Stimulated activated CD8-positive, alpha-beta memory T cell treated with anti-CD3 and anti-CD28 coated beads, Interleukin-4, amount 100 ng/mL, for 48 hours (primary cell): ENCODE measurements around the gene ABHD12.

Experiments used
- DNase-seq: peaks from one replicate; pipeline ENCODE4 v3.0.0-alpha.2; 2020

Gene ABHD12

DNA sequence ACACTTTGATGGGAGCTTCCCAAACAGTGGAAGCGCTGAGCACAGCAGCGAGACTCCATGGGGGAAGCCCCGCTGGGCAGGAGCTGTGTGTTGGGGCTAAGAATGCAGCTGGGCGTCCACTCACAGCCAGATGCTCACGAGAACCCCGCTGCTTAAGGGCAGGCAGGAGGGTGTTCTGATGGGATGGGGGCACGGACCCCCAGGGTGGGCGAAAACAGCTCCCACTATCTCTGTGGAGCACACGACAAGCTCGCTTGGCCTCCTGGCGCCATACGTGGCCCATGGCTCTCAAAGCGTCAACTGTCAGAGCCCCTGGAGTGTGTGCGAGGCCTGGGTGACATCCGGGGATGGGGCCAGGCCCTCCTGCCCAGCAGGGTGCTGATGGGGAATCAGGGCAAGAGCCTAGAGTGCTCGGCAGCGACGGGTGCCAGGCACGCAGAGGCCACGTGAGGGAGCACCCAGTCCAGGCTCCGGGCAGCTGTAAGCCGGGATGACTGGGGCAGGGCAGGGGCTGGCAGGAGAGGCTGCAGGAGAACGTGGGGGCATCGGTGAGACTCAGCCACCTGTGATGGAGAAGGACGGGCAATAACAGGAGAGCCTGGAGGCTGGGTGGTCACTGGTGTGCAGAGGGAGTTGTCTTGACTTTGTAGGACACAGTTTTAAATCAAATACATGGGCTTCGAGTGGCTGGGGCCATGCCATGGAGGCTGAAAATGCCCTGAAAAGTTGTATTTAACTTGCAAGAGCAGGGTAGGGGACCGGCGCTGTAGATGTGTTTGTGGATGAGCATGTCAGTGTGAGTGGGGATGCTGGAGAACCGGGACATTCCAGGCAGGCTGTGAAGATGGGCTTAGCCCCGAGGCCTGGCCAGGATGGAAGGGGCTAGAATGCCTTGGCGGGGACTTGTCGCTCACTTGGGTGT lies 115.5 kb downstream of the ABHD12 start:
- no peak for DNase-seq

DNA sequence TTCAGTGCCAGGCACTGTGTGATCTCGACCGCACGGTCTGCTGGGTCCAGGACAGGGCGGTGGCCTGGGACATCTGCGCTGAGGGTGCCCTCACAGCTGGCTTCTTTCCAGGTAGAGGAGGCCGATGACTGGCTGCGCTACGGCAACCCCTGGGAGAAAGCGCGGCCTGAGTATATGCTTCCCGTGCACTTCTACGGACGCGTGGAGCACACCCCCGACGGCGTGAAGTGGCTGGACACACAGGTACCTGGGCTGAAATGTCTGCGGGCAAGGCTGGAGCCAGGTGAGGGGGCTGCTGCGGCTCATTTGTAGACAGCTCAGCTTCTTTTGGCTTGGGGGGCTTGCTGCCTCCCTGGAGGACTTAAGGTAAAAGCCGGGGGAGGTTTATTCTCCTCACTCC lies 116.2 kb downstream of the ABHD12 start:
- DNase-seq: no peak

GRCh38 chr20:25273541-25274358 lies 116.9 kb downstream of the ABHD12 start:
- DNase-seq: no peak

GRCh38 chr20:25273046-25273445 lies 117.6 kb downstream of the ABHD12 start:
- DNase-seq: no peak

DNA sequence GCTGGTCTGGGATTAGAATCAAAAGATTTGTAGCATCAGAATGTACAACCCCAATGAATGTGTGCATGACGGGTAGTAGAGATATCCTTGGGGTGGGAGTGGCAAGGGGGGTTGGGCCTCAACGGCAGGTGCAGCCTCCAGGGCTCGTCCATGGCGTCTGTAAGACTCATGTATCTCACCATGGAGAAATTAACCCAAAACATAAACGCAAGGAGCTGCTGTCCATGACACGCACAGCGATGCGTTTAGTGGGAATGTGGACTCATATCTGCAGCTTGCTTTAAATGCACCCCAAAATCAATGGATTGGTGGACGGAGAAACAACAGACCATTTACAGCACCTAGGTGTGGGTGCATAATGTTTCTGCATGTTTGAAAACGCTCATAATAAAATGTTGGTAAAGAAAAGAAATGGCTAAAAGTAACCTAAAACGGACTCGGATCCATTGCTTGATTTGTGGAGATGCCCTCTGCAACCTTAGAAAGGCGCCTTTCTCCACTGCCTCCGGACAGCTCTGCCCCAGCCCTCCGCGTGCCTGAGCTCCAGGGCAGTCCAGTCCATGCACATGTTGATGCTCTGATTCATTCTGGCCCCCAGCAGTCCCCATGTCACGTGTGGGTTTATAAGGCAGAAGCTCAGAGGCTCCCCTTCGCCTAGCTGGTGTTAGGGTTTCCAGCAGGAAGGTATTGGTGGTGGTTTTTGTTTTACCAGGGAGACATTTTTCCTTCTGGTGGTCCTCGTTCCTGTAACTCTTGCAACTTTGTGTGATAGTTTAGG lies 118.2 kb downstream of the ABHD12 start:
- DNase-seq: no peak

DNA sequence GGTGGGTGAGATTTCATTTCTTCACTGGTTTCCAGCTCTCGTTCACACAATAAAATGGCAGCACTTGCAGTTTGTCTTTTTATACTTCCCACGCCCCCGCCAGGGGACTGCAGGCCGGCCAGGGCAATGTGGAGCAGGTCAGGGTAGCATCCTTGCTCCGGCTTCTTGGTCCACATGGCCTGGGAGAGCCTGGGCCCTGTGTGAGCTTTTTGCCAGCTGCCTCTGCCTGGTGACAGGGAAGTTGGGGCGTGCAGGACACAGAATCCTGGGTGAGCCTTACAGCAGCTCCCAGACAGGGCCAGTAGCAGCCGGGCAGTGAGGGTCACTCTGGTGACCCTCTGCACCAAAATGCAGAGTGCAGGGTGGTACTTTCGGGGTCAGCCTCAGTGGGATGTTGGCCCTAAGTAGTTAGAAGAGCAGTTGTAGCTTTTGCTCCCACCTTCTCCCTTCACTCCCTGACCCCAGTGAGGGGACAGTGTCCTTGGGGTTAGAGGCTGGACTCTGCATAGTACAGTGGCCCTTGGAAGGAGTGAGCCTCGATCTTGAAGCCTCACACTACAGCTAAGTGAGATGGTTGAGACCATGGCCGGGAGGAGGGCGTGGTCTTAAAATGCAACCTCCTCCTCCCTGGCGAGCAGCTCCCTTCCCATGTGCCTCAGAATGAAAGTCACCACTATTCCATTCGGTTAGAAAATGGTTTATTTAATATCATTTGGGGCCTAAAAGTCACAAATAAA lies 119.0 kb downstream of the ABHD12 start:
- DNase-seq: no peak

GRCh38 chr20:25270829-25271251 lies 119.8 kb downstream of the ABHD12 start:
- DNase-seq: no peak

- no peak for DNase-seq
Measured at GRCh38 chr20:25269833-25270170, 120.8 kb downstream of the ABHD12 start.

DNA sequence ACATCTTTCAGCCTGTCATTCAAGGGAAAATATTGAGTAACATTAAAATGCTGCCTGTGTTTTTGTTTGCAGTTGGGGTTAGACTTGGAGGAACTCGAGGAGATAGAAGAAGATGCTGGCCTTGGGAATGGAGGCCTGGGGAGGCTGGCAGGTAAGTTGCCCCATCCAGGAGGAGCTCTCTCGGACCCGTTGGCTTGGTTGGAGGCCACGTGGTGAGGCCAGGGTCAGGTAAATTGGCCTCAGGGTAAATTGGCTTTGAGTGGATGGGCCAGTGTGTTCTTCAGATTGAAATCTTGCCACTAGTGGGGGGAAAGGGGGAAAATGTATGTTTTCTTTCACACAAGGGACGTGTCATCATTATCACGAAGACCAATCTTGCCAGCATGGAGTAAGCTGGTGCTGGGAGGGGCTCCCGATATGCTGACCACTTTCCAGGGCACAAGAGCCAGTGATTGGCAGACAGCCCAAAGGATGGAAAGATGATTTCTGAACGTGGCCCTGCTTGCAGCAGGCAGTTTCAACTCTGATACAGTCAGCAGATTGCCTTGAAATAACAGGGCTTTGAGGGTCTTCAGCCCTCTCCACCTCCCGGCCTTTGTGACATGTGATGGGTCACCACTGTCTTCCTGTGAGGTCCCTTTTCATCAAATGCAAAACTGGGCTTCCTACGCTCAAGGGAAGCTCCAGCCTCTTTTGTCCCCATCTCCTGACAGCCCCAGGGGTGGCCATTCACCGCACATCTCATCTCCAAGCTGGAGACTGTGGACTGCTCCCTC lies 121.4 kb downstream of the ABHD12 start:
- no peak for DNase-seq

DNA sequence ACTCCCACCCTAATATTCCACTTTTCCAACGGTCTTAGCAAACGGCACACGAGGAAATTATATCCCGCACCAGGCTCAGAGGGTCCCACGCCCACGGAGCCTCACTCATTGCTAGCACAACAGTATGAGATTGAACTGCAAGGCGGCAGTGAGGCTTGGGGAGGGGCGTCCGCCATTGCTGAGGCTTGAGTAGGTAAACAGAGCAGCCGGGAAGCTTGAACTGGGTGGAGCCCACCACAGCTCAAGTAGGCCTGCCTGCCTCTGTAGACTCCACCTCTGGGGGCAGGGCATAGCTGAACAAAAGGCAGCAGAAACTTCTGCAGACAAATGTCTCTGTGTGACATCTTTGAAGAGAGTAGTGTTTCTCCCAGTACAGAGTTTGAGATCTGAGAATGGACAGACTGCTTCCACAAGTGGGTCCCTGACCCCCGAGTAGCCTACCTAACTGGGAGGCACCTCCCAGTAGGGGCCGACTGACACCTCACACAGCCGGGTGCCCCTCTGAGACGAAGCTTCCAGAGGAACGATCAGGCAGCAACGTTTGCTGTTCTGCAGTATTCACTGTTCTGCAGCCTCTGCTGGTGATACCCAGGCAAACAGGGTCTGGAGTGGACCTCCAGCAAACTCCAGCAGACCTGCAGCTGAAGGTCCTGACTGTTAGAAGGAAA lies 129.7 kb downstream of the ABHD12 start:
- peak; percentile 31 for DNase-seq

DNA sequence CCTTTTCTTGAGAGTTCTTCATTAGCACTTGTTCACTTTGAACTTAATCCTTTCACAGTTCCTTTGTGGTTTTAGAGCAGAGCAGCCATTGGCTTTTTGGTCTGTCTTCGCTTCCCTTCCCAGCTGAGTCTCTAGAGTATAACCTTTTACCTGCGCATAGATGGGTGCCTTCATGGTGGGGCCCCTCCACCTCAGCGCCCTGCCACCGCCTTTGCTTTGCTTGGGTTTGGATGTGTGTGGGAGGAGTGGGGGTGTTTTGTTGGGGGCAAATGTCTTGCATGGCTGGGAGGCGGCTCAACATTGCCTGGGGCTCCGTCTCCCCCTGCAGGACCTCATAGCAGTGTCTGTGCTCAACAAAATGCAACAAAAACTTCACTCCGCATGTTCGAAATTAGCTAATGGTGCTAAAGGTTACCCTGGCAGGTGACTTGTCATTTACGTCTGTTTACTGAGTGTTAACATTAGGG lies 130.8 kb downstream of the ABHD12 start:
- peak; percentile 34 for DNase-seq

GRCh38 chr20:25259358-25259757 lies 131.3 kb downstream of the ABHD12 start:
- peak; percentile 21 for DNase-seq

GRCh38 chr20:25258828-25259227 lies 131.8 kb downstream of the ABHD12 start:
- no peak for DNase-seq

GRCh38 chr20:25258476-25258805 lies 132.2 kb downstream of the ABHD12 start:
- no peak for DNase-seq

- no peak for DNase-seq
Measured at GRCh38 chr20:25257756-25258475, 132.7 kb downstream of the ABHD12 start.

- DNase-seq: peak; percentile 10
Measured at GRCh38 chr20:25257130-25257529, 133.5 kb downstream of the ABHD12 start.

- DNase-seq: peak; percentile 19
Measured at GRCh38 chr20:25256226-25256859, 134.3 kb downstream of the ABHD12 start.

- peak; percentile 23 for DNase-seq
Measured at GRCh38 chr20:25254986-25255680, 135.5 kb downstream of the ABHD12 start.

- peak; percentile 14 for DNase-seq
Measured at GRCh38 chr20:25254571-25254970, 136.1 kb downstream of the ABHD12 start.
